NCI-H1436 treated with DMSO at 0.1 percent for 48 hours (cell line): Measurements from ENCODE around the gene EML6.

Experiments used
- DNase-seq: peaks from one replicate; lab custom pipeline; 2025; lab: John Stamatoyannopoulos, UW

The EML6 gene

GRCh38 chr2:55003706-55004639 is 280.5 kb downstream of the EML6 start:
- DNase-seq, result no peak

DNA sequence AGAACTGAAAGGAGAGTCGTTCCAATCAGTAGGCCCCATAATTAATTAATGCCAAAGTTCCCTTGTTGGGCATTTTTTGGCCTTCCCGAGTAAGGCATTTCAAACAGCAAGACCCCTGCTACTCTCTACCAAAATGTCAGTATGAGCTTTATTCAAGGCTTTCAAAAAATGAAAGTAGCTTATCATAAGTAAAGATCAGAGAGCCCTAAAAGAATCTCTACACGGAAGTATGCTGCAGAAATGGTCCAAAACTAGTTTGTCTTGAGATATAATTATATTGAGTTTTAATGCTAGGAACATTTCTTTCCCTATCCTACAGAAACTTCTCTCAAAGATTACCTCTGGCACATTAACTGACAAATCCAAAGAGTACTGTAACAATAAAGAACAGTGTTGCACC is 282.8 kb downstream of the EML6 start:
- no peak for DNase-seq

DNA sequence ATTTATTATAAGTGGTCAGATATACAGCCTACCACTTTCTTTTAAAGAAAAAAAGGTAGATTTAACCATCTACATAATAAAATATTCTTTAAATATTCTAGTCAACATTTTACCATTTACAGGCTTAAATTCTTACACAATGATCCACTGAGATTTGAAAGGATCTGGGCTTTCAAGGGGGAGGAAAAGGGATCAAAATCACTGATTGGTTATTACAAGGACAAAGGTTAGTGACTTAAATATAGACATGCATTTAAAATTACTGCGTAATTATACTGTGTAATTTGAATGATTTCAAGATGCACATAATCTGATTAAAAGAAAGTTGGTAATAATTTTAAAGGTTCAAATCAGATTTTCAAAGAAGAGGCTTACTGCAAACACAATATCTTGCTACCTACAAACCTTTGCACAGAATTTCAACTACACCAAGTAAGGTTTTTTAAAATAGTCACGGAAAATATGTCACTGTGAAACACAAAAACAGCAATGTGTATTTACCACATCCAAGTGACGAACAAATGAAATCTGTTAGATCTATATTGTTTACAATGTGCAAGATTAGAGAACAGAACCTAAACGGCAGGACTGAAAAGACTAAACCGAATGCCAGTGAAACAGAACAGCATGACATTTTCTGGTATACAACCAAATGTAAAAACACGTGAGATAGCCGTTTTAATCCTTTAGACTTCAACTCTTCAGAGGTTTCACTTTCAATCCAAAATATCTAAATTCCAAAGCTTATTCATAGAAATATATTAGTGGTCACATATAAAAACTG is 286.0 kb downstream of the EML6 start:
- no peak for DNase-seq

- DNase-seq, result peak; percentile 38
These were observed 286.7 kb downstream of the EML6 start for GRCh38 chr2:55010149-55010591.

DNA sequence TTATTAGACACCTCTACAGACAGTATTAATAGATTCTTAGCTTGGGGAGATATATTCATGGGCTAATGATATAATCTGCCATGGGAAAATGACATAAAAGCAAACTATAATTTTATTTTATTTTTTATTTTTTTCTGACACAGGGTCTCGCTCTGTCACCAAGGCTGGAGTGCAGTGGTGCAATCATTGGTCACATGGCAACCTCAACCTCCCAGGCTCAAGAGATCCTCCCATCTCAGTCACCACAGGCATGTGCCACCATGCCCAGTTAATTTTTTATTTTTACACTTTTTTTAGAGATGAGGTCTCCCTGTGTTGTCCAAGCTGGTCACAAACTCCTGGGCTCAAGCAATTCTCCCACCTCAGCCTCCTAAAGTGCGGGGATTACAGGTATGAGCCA is 287.5 kb downstream of the EML6 start:
- no peak for DNase-seq

- DNase-seq, result no peak
These were observed 288.6 kb downstream of the EML6 start for GRCh38 chr2:55011831-55012671.

GRCh38 chr2:55012672-55013484 is 289.4 kb downstream of the EML6 start:
- no peak for DNase-seq

GRCh38 chr2:55013936-55014335 is 290.5 kb downstream of the EML6 start:
- no peak for DNase-seq

- no peak for DNase-seq
These were observed 291.8 kb downstream of the EML6 start for GRCh38 chr2:55014962-55015939.

GRCh38 chr2:55017428-55017827 is 294.0 kb downstream of the EML6 start:
- no peak for DNase-seq

GRCh38 chr2:55017880-55018279 is 294.4 kb downstream of the EML6 start:
- no peak for DNase-seq

DNA sequence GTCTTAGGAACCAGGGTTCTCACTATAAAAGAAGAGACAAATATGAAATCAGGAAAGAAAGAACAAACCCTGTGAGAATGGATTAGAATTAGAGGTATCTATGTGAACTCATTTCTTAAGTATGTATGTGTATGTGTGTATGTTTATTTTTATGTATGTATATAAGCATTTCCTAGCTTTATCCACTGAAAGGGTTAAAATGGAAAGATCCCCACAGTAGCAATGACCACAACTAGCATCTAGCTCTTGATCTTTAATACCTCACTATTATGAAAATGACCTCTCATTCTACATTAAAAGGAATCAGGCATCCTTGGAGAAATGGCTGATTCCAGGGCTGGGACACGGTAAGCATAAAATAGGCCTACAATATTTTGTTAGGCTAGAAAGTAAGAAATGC is 295.2 kb downstream of the EML6 start:
- no peak for DNase-seq

- DNase-seq, result no peak
These were observed 296.2 kb downstream of the EML6 start for GRCh38 chr2:55019526-55020258.
